DOHH2 (cell line): ENCODE data around the gene FLYWCH2.

Experiments used
- H3F3A ChIP-seq: fragments of 200-600 bp; sonication (generic), shearing (Covaris generic); 2 replicates; pipeline ENCODE4 v1.6.0; 2016; ENCODE audit warnings: antibody characterized with exemption, mild to moderate bottlenecking; ENCODE audit not compliant: control insufficient read depth, insufficient read depth
- H3K27ac ChIP-seq: fragments of 200-600 bp; sonication (generic); 2 replicates; pipeline ENCODE4 v1.5.1; 2014; ENCODE audit warnings: low read depth, mild to moderate bottlenecking, low read length, moderate library complexity
- H3K27me3 ChIP-seq: fragments of 200-600 bp; sonication (generic); 2 replicates; pipeline ENCODE4 v1.6.1; 2014; ENCODE audit warnings: mild to moderate bottlenecking, low read length, mixed read lengths; ENCODE audit not compliant: control insufficient read depth
- H3K36me3 ChIP-seq: fragments of 200-600 bp; sonication (generic); 2 replicates; pipeline ENCODE4 v1.6.1; 2014; ENCODE audit warnings: mild to moderate bottlenecking, low read length, moderate library complexity, mixed read lengths; ENCODE audit not compliant: control insufficient read depth
- H3K4me1 ChIP-seq: fragments of 200-600 bp; sonication (generic); 2 replicates; pipeline ENCODE4 v1.6.1; 2014; ENCODE audit warnings: mild to moderate bottlenecking, low read length, mixed read lengths; ENCODE audit not compliant: control insufficient read depth
- H3K4me2 ChIP-seq: fragments of 200-600 bp; sonication (generic); 2 replicates; pipeline ENCODE4 v1.6.0; 2014; ENCODE audit warnings: mild to moderate bottlenecking, low read length, moderate library complexity
- H3K4me3 ChIP-seq: fragments of 200-600 bp; sonication (generic); 2 replicates; pipeline ENCODE4 v1.5.1; 2014; ENCODE audit warnings: mild to moderate bottlenecking, low read length, mixed read lengths
- H3K79me2 ChIP-seq: fragments of 200-600 bp; sonication (generic); 2 replicates; pipeline ENCODE4 v1.6.1; 2014; ENCODE audit warnings: mild to moderate bottlenecking, low read length, mixed read lengths; ENCODE audit not compliant: control insufficient read depth
- H3K9me2 ChIP-seq: fragments of 200-600 bp; sonication (generic); replicated peaks from 2 replicates; pipeline ENCODE4 v1.6.1; 2014; ENCODE audit warnings: mild to moderate bottlenecking, low read length, mixed read lengths; ENCODE audit not compliant: control insufficient read depth
- H3K9me3 ChIP-seq: fragments of 200-600 bp; sonication (generic); 2 replicates; pipeline ENCODE4 v1.6.1; 2014; ENCODE audit warnings: antibody characterized with exemption, low read length, mixed read lengths; ENCODE audit not compliant: control insufficient read depth, insufficient read depth
- H4K20me1 ChIP-seq: fragments of 200-600 bp; sonication (generic); 2 replicates; pipeline ENCODE4 v1.6.0; 2014; ENCODE audit warnings: low read depth, mild to moderate bottlenecking, antibody characterized with exemption, low read length, moderate library complexity; ENCODE audit not compliant: control insufficient read depth, insufficient read depth
- CTCF ChIP-seq: fragments of 200-600 bp; sonication (generic); IDR thresholded peaks from one replicate; pipeline ENCODE4 v1.5.1; 2014; ENCODE audit warnings: antibody characterized with exemption, mild to moderate bottlenecking, low read depth, low read length; ENCODE audit not compliant: poor library complexity, severe bottlenecking
- EZH2phosphoT487 ChIP-seq: fragments of 200-600 bp; sonication (generic); IDR thresholded peaks from 2 replicates; pipeline ENCODE4 v1.6.1; 2017; ENCODE audit warnings: borderline replicate concordance, mild to moderate bottlenecking, antibody characterized with exemption, low read length, moderate library complexity, mixed read lengths

FLYWCH2 gene

GRCh38 chr16:2913603-2914002 is 30.6 kb downstream of the FLYWCH2 start:
- Histone ChIP-seq H3K27ac (no peak overlapping the region), H3K4me3 (no peak overlapping the region), H3F3A (peaks cover 7% of the 10 kb centered on the region), H3K79me2 (peaks cover 15% of the 10 kb centered on the region), H3K9me2 (no peaks in the 10 kb centered on the region), H3K27me3 (no peaks in the 10 kb centered on the region), H3K4me2 (no peak overlapping the region; the same call in 1 of the 2 replicates), H3K4me1 (peaks cover 16% of the 10 kb centered on the region), H3K36me3 (peaks cover 18% of the 10 kb centered on the region), H4K20me1 (no peaks in the 10 kb centered on the region; the same call in 1 of the 2 replicates), H3K9me3 (no peaks in the 10 kb centered on the region)
- TF ChIP-seq EZH2phosphoT487 = no peak
- no peak for TF ChIP-seq CTCF

GRCh38 chr16:2914233-2914632 is 31.2 kb downstream of the FLYWCH2 start:
- H3K27ac ChIP-seq = no peak overlapping the region
- H3K79me2 ChIP-seq = peaks cover 15% of the 10 kb centered on the region
- no peak overlapping the region for H3K4me3 ChIP-seq
- no peak overlapping the region for H3K4me2 ChIP-seq
- H3K36me3 ChIP-seq = peaks cover 18% of the 10 kb centered on the region
- no peaks in the 10 kb centered on the region for H3K27me3 ChIP-seq
- no peak for TF ChIP-seq EZH2phosphoT487
- TF ChIP-seq CTCF = no peak
- H3K9me2 ChIP-seq = no peaks in the 10 kb centered on the region
- no peaks in the 10 kb centered on the region for H3K9me3 ChIP-seq
- H4K20me1 ChIP-seq = no peaks in the 10 kb centered on the region; the same call in 1 of the 2 replicates
- H3K4me1 ChIP-seq = peaks cover 16% of the 10 kb centered on the region
- peaks cover 7% of the 10 kb centered on the region for H3F3A ChIP-seq

DNA sequence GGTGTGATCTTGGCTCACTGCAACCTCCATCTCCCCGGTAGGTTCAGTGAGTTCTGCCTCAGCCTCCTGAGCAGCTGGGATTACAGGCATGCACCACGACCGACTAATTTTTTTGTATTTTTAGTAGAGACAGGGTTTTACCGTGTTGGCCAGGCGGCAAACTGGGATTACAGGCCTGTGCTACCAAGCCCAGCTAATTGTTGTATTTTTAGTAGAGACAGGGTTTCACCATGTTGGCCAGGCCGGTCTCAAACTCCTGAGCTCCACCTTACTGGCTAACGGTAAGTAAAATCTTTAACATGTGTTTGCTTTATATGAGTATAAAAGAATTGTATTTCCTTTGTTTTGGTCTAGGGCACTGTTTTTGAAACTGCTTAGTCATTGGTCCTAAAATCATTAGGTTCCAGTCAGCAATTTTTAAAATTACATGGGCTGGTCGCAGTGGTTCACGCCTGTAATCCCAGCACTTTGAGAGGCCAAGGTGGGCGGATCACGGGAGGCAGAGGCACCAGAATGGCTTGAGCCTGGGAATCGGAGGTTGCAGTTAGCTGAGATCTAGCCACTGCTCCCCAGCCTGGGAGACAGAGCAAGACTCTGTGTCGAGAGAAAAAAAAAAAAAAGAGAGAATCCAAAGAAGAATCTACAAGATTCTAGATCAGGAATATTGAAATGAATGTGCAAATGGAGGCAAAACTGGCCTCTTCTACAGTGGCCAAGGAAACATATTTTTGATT is 32.3 kb downstream of the FLYWCH2 start:
- no peak overlapping the region for H3K4me2 ChIP-seq
- H3K79me2 ChIP-seq = peaks cover 15% of the 10 kb centered on the region
- H3K27ac ChIP-seq = no peak overlapping the region
- no peaks in the 10 kb centered on the region for H3K9me3 ChIP-seq
- no peaks in the 10 kb centered on the region for H3K27me3 ChIP-seq
- no peaks in the 10 kb centered on the region; the same call in 1 of the 2 replicates for H4K20me1 ChIP-seq
- H3K9me2 ChIP-seq = no peaks in the 10 kb centered on the region
- H3K4me1 ChIP-seq = peaks cover 19% of the 10 kb centered on the region
- peaks cover 22% of the 10 kb centered on the region for H3K36me3 ChIP-seq
- no peak for TF ChIP-seq EZH2phosphoT487
- no peak for TF ChIP-seq CTCF
- H3F3A ChIP-seq = peaks cover 5% of the 10 kb centered on the region
- H3K4me3 ChIP-seq = no peak overlapping the region
